GM19463 (cell line): ENCODE data around the gene STARD3.

Experiments
- ATAC-seq: cut with Tn5 transposase; IDR thresholded peaks from one replicate; pipeline ENCODE4 v1.9.1; 2021; ENCODE audit warnings: mild to moderate bottlenecking, moderate library complexity; ENCODE audit not compliant: unreplicated experiment

The STARD3 gene

DNA sequence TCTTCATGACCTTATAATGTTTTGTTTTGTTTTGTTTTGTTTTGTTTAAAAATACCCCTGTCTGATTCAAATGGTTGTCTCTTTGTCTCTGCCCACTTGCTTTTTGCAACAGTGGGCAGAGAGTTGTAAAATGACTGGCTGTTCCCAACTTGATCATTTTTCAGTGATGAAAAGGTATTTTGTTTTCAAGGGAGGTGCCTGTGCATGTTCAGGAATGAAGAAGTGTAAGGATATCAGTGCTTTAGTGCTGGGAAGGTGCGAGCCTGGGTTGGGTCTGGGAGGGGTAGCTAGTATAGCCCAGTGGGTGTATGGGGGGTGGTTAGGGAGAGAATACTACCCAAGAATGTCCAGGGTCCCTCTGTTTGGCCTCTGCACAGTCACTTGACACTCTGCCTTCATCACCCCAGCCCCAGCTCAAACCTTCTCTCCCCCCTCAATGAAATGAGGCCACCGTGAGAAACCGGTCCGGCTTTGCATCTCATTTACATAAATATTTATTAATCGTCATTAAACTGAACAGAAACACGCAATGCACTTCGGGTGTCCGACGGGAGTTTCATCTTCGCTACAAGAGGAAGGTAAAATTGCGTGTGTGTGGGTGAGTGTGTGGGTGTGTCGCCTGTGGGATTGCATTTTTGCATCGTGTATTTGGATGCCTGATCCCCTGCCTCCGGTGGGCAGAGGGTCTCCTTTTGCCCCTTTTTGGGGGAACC lies 33.5 kb upstream of the STARD3 start:
- no peak for ATAC-seq

DNA sequence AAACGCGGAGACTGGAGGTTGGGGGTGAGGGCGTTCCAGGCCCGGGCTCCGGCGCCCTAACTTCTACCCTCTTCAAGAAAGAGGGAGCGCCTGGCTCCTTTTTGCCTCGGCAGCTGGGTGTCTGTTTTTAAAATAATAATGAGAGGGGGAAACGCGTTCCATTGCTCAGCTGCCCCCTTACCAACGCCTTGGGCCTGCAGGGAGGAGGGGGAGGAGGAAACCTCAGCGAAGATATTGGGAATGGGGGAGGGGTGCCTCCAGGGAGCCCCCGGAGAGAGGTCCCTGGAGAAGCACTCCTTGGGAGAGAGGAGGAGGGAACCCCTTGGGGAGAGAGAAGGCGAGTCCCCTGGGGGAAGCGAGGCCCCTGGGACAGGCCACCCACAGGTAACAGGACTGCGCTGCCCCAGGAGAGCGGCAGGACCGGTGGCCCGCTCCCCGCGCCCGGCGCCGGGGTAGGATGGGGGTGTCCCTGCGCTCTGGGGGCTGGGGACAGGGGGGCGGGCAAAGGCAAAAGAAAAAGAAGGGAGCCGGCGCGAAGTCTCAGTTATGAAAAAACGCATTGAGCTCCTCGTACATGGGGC lies 31.9 kb upstream of the STARD3 start:
- no peak for ATAC-seq

DNA sequence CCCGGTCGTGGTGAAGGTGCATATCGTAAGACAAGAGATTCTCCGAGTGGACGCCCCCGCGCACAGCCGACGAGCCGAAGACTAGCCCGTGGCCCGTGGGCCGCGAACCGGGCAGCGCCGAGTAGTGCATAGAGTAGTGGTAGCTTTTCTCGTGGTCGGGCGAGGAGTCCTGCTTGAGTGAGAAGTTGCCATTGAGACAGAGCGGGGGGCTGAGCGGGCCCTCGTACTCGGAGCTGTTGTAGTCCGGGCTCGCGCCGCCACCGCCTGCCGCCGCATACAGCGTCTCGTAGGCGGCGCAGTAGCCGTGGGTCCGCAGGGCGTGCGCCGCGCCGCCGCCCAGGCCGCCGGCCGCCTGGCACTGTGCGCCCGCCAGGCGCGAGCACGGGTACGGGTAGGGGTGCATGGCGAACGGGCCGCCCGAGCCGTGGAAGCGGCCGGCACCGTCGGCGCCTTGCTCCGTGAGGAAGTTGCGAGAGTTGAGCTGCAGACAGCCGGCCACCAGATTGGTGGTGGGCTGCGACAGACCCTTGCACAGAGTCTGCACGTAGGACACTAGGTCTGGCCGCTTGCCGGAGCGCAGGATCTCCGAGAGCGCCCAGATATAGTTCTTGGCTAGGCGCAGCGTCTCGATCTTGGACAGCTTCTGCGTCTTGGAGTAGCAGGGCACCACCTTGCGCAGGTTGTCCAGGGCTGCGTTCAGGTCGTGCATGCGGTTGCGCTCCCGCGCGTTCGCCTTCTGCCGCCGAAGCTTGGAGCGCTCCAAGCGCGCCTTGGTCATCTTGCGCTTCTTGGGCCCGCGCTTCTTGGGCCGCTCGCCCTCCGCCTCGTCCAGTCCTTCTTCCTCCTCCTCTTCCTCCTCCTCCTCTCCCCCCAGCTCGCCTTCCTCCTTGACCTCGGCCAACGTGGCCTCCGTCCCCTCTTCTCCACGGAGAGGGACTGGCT lies 31.2 kb upstream of the STARD3 start:
- ATAC-seq, result no peak

DNA sequence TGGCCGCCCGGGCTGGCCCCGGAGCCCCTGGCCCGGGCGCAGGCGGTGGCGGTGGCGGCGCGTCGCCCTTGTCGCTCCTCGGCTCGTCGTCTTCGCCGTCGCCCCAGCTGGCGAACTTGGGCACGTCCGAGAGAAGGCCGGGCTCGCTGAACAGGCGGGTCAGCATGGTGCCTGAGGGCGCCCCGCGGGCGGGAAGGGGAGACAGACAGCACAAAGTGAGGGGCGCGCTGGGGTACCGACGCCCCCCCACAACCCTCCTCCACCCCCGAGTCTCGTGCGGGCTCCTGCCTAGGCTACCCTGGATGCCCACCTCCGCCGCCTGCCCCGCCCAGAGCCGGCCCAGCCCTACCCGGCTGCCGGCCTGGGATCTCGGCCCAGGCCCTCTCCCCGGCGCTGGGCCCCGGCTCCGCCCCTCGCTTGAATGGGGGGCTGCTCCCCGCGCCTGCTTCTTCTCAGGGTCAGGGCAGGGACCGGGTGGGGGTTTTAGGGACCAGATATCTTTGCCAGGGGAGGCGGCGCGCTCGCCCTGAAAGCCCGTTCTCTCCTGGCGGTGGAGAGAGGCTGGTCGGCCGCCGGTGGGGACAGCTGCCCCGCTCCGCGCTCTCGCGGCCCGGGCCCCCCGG lies 30.4 kb upstream of the STARD3 start:
- ATAC-seq, result no peak

DNA sequence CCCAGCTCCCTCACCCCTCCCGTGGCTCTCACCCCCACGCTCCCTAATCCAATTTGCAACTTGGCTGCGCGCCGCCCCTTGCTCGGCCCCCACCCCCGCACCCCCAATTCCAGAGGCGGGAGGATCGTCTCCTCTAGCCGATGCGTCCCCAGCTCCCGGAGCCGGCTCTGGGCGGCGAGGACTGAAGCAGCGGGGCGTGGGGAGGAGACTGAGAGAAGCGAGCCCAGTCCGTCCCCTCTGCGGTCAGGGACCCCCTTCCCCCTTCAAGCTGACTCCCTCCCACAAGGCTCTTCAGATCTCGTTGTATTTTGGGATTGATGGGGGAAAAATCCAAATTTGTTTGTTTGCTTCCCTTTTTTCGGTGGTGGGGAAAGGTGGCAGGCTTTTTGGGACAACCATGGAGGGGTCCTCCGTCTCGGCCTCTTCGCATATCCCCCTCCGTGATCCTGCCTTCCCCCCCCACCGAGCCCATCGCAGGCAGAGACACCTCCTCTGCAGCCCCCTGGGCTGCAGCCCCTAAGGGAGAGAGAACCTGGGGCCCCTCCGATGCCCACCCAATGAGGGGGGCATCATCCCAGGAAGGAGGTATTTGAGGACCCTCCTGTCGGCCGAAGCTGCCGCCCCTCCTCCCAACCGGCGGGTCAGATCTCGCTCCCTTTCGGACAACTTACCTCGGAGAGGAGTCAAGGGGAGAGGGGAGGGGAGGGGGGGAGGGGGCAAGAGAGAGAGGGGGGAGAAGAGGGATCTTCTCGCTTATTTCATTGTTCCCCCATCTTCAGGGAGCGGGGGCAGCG lies 29.7 kb upstream of the STARD3 start:
- no peak for ATAC-seq

DNA sequence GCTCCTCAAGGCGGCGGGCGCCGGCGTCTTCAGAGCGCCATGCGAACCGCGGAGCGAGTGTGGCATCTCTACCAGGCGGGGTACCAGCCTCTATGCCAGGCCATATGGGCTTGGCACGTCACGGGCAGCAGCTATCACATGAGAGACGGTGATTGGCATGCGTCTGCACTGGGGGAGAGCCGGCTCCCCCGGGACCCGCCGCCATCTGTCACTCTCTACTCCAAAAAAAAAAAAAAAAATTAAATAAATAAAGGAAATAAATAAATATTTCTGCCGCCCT lies 29.2 kb upstream of the STARD3 start, which contains the start of gene NEUROD2:
TSS of gene NEUROD2 (minus strand) at position 70 of the 280 bp plus-strand sequence. CDS start 1,321 bp downstream, outside the sequence.
- ATAC-seq, result no peak

DNA sequence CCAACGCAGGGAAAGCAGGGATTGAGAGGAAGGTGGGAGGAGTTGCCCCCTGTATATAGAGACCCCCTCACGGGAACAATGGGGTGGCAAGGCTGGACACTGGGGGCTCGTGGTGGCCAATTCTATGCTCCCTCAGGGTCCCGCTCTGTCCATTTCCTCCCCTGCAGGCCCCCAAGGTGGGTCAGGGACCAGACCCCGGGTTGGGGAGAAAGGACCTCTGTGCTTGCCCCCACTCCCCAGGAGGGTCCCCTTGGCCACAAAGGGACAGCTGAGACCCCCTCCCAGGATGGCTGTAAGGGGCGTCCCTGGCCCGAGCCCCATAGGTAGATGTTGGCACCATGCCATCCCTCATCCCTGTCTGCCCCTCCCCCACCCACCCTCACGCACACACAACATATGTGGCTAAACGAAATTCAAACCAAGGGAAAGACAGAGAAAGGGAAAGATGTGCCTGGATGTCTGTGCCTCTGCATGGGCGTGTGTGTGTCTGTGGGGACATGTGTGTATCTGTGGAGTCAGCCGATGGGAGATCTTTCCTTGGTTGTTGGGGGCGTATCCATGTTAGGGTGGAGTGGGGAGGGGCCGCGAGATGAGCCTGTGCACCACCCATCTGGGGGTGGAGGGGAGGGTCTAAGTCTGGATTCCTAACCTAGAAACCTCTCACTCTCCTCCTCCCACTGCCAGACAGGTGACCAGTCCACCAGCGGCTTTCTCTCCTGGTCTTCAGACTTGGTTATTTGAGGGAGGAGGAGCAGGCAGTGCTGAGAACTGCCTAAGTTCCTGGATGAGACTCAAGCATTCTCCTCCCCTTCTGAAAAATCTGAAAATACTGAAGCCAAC lies 28.6 kb upstream of the STARD3 start:
- ATAC-seq, result no peak

DNA sequence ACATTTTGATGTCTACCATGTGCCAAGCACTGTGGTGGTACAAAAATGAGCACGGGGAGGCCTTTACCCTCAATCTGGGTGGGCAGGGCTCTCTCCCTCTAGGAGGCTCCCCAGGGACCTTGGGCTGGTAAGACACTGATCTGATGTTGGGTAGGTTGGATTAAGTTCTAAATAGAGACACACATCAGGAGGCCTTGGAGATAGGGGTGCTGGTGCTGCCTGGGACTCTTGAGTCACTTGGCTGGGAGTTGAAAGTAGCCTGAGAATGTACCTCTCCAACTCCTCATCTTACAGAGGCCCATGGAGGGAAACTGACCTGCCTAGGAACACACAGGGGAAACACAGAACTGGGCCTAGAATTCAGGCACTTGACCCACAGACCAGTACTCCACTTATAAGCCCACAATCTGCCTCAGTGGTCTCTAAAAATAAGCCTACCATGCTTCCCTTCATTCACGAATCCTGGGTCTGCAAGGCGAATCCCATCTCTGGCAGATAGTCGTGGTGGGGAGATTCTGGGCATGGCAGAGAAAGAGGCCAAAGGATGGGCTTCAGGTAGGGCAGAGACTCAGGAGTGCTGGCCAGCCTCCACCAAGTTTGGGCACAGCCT lies 27.4 kb upstream of the STARD3 start:
- no peak for ATAC-seq

DNA sequence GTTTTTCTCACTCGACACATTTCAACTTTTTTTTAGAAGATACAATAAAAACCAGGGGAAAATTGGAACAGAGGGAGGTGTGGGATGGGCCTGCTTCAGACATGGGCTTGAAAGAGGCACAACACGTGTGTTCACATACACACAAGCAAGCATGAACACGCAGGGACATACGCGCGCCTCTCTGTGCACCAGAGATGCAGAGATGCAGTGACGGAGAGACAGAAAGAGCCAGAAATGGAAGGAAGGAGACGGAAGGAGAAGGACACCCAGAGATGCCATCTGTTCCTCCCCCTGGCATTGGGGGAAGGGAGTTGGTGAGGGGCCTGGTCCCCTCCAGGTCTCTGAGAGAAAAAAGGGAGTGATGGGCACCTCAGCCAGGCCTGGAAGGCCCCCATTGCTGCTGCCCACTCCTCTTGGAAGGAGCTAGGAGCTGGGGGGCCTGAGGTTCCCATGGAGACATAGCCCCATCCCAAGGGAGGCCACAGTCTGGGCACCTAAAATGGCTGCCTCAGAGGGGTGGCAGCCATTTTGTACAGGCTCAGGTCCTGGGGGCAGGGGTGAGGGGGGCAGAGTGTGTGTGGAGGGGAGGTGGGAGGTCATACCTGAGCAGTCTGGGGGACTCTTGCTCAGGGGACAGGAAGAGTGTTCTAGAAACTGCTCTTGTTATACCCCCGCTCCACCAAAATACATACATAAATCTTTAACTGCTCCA lies 25.4 kb upstream of the STARD3 start:
- no peak for ATAC-seq

DNA sequence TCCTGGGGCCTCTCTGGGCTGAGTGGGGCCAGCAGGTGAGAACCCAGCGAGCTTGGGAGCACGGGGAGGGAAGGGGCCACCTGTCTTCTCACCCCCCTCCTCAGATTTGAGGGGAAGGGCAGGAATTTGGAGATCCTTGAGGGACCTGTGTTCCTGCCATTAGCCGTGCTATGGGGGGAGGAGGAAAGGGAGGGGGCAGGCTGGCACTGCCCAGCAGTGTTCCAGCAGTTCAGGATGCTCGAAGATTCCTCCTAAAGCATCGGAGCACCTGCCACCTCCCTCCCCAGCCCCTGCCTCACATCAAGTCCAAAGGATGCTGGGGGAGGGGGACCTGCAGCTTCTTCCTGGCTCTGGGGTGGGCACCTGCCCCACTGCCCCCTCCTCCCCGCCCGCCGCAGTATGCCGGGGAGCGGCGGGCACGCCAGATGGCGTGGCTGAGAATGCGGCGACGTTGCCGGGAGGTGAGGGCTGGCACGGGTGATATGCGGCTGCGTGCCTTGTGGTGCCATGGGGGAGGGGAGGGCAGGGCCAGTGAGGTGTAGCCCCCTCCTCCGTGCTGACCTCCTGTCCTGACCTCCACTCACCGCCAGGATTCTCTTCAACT lies 24.6 kb upstream of the STARD3 start:
- no peak for ATAC-seq

DNA sequence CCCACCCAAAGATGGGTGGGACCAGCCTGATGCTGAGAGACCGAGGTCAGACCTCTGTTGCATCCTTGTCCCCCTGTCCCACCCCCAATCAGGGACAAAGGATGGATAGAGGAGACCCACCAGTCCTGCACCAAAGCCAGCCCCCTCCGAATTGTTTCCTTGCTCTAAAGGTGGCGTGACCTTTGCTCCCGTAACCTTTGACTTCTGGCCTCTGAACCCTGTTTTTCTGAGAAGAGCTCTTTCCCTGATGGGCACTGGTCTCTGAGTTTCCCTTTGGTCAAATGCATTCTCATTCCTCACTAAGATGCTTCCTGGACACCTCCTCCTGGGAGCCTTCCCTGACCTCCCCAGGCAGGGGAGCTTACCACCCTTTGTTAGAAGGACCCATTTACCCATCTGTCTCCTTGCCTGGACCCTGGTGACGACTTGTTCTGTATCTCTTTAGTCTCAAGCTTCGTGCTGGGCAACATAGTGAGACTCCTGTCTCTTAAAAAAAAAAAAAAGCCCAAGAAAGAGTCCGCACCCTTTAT lies 23.9 kb upstream of the STARD3 start:
- no peak for ATAC-seq

DNA sequence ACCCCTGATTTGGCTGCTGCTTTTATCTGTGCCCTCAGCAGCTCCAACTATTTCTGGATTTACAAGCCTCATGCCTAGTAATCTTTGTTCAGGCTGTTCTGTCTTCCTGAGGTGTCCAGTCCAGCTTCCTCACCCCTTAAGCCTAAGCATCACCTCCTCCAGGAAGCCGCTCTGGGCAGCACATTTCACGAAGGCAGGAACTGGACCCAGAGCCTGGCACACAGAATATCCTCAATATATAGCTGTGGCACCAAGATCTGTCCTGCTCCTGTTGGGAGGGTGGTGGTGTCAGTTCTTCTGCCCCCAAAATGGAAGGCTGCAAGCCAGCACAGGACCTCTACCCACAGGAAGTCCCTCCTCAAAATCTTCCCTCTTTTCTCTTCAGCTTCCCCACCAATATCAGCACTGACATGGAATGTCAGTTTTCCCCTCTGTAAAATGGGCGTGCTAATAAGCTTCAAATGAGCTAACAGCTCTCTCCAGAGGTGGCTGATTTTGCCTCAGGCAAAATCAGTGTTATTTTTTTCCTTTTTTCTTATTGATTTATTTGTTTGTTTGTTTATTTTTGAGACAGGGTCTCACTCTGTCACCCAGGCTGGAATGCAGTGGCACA lies 22.3 kb upstream of the STARD3 start:
- ATAC-seq, result no peak

DNA sequence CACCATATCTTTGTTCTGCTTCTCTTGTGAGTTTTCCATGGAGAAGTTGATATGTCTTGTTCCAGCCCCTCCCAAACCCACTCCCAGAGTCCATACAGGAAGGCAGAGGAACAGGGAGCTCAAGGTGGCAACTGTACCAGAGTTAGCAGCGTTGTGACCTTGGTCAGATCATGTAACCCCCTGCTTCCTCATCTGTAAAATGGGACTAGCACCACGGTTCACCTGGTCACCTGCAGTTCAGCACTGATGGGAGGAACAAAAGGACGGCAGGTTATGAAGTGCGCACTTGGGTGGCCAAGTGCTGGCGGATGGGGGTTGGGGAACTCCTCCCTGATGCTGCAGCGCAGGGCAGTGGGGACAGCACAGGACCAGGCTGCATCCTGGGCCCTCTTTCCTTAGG lies 21.5 kb upstream of the STARD3 start:
- ATAC-seq, result no peak

DNA sequence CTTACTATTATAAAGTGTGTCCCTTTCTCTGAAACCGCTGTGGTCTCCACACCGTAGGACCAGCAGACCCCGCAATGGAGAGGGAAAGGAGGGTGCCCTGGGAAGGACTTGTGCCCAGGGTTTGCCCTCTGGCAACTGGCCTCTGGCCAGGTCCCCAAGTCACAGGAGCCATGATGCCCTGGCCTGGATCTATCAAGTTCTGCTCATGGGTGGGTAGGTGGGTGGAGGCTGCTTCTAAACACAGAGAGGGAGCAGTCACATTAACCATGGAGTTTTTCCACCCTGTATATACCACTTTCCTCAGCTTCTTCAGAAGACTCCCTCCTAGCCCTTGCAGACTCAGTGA lies 19.9 kb upstream of the STARD3 start:
- no peak for ATAC-seq

DNA sequence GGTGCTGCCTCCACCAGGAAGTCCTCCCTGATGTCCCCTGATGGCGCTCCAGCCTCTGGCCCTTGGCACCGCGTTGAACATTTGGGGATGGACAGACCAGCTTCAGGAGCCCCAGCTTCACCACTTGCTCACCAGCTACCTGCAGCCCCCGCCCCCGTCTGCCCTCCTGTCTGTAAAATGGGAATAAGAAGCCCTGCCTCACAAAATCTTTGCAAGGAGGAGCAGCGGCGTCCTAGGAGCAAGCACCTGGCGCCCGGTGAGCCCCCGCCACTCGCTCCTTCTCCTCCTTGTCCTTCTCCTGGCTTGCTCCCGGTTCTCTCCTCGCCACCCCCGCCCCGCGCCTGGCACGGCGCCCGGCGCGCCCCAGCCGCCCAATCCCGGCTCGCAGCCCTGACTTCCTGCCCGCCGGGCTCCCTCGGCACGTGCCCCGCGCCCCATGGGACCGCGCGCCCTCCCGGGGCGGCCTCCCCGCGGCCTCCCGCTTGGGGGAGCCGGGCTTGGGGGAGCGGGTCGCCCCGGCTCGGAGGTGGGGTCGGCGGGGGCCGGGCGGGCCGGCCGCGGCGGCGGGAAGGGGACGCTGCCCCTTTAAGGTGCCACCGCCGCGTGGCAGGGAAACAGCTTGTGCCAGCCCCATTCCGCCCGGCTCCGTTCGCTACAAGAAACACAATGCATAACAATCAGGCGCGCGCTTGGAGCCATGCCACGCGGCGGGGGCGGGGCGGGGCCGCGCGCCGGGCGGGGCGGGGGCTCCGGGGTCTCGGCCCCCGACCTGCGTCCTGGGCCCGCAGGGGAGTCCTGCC lies 19.3 kb upstream of the STARD3 start:
- ATAC-seq, result no peak

DNA sequence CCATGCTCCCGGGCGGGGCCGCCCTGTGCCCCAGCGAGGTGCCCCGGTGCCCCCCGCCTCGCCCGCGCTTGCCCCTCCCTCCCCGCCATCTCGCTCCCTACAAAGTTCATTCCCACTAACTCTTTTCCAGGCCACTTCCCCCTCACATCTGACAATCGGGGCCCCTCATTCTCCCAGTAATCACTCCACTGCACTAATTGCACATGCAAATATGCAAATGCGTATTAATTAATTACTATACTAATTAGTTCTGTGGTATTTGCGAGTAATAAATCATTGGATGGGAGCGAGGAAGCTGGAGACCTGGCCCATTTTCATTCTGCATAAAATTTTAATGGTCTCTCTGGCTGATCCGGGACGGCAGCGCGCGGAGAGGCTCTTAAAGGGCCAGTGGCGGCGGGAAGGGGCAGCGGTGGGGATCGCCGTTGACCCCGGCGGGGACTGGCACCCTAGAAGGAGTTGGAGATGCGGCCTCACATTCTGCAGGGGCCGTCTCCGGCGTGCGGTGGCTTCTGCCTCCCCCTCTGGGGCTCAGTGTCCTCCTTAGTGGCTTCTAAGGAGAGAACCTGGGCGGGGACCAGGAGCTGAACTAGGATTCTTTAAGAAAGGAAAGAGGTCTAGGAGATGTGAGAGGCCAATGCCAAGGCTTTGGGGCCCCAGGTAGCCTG lies 18.6 kb upstream of the STARD3 start:
- ATAC-seq, result no peak
